HG03354 (cell line): ENCODE measurements around the gene HSD3B2.

Source experiments
- ATAC-seq: cut with Tn5 transposase; IDR thresholded peaks from one replicate; pipeline ENCODE4 v1.9.1; 2021; ENCODE audit warnings: mild to moderate bottlenecking; ENCODE audit not compliant: unreplicated experiment, poor library complexity, severe bottlenecking

HSD3B2 gene

DNA sequence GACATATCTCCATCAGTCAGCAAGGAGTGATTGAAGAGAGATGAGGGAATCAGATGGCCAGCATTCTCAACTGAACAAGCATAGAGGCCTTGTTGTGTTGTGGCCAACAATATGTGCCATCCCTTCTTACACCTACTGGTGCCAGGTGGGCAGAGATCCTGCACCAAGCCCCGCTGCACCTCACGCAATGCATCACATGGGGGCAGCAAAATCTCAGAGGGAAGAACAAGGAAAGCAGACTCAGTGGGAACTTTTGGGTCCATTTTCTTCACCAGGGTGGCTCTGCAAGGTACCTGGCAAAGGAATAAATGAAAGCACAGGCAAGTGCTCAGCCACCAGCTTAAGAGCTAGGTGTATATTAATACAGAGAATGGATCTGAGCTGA is 33.2 kb downstream of the HSD3B2 start:
- no peak for ATAC-seq

DNA sequence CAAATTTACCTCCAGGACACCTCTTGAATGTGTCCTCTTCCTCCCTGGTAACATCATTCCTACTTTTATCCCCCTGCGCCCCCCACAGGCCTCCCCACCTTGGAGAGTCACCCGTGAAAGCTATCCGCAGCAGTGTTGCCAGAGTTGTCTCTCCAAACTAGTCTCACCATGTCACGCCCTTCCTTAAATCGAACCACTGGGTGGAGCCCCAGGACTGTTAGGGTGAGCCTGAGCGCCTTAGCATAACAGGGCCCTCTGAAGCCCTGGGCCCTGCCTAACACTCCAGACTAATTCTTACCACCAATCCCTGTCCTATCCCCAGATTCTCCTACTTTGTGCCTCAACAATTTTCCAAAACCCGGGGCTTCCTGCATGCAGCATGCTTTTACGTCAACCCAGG is 35.0 kb downstream of the HSD3B2 start:
- ATAC-seq = no peak

DNA sequence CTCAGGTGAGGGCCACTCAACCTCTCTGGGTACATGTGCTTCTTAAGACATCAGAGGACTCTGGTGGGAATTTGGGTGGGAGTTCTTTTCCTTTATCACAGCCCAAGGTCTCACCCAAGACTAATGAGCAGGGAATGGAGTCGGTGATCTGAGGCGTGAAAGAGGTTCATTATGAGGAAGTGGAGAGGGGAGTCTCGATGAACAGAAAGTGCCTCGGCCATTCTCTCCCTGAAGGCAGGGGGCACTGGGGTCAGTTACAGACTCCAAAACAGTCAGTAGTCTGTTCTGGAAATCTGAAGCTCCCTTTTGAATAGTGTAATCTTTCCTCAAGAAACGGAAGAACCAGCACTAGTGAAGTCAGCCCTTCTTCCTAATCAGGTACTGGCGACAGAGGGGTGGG is 36.2 kb downstream of the HSD3B2 start:
- ATAC-seq = no peak

DNA sequence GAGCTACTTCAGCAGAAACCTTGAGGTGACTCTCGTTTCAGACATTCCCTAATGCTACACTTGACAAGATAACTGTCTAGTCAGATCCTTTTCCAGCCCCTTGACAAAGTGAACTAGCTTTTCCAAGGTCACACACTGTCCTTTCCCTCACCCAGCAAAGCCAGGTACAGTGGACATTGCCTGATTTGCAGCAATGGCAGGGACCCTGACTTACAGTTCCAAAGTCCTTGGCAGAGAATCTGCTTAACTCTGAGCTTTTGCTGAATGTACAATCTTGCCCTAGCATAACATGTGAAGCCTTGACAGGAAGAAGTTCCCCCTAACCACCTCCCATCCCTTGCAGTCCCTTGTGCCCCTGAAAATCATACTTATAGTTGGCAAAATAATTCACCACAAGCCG is 37.1 kb downstream of the HSD3B2 start:
- no peak for ATAC-seq

DNA sequence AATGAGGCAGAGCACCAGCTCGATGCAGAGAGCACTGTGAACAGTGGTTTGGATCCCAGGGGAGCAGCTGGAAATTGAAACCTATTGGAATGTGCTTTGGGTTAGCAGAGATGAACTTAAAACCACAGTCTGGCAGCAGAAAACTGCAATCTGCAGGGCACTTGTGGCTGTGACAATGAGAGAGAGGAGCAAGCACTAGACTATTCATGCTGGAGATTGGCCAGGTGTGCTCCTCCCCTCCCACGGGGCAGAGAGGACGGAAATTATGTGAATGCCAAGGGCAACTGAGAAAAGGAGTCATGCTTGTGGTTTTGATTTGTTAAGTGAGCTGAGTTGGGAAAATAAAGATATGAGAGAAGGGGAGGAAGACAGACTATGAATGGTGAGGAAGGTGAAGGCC is 38.1 kb downstream of the HSD3B2 start:
- no peak for ATAC-seq

DNA sequence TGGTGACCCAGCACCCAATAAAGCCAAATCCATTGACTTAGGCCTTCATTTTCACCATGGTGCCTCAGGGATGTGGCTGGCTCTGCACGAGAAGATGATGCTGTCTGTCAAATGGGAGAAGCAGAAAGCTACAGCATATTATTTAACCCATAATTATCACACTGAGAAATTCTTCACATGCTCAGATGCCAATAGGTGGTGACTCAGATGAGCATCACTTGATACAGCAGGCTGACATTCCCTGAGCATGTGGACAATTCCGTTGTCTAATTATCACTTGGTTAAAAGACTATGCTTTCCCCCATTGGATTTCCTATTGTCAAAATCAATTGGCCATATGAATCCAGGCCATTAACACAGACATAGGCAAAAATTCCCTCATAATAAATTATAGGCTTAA is 48.0 kb downstream of the HSD3B2 start:
- no peak for ATAC-seq

DNA sequence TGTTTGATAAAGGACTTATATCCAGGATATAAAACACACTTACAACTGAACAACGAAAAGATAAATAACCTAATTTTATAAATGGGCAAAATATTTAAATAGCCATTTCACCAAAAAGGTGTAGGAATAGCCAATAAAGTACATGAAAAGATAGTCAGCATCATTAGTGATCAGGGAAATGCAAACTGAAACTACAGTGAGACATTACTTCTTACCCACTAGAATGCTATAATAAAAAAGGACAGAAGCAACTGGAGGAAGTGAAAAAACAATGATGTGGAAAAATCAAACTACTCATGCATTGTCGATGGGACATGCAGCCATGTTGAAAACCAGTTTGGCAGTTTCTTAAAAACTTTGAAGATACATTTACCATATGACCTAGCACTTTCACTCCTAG is 48.6 kb downstream of the HSD3B2 start:
- ATAC-seq = no peak

DNA sequence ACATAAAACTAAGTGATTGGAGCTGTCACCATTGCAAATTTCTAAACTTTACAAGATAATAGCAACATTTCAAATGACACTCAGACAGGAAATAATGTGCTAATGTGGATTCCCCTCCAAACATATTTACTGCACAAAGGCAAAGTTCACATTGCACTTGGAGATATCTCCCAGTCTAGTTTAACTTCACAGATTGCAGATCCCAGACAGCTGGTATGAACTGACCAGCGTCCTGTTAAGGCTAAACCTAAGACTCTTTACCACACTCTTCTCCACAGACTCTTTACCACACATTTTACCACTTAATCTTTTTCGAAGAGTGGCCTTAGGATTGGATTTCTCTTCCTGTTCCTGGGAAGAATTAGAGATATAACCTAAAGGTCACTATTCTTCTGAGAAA is 51.5 kb downstream of the HSD3B2 start:
- no peak for ATAC-seq

DNA sequence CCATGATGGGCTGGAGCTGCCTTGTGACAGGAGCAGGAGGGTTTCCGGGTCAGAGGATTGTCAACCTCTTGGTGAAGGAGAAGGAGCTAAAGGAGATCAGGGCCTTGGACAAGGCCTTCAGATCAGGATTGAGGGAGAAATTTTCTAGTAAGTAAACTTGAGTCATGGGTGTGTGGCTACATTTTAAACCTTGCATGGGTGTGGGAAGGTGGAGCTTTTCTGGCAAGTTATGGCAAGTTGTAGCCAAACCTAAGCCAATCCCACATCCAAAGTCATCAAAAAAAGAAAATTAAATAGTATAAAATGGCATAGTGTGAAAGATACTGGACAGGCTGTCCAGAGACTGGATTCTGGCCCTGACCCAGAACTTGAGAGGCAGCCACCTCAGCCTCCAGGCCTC is 52.3 kb downstream of the HSD3B2 start:
- no peak for ATAC-seq

DNA sequence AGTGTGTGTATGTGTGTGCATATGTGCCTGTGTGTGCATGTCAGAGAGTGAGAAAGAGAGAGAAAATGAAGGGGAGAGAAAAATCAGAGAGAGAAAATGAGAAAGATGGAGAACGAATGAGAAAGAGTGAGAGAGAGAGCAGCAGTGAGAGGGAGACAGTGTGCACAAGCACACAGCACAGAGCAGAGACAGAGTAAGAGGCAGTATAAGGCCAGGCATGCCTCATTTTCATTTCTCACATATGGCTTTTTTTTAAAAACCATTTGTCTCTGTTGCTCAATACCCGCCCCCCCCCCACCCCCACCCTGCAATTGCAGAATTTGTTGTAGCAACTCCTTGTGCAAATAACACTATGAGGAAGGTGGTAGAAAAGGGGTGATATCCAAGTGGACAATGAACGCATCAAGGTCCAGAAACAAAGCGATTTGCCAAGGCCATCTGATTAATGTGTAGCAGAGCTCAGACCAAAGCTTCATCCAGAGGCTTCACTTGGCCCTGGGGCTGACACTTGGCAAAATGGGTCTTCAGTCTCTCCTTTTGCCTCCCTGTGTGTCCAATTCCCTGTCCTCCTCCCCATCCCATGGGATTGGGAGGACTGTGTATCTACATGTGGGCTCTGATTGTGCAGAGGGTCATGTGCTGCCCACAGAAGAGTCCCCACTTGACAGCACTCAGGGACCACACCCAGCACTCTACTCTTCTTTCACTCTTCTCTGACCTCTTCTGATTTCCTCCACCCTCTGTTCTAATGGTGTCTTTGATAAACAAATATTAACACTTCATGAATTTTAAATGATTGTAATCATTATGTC is 53.1 kb downstream of the HSD3B2 start:
- ATAC-seq = no peak

DNA sequence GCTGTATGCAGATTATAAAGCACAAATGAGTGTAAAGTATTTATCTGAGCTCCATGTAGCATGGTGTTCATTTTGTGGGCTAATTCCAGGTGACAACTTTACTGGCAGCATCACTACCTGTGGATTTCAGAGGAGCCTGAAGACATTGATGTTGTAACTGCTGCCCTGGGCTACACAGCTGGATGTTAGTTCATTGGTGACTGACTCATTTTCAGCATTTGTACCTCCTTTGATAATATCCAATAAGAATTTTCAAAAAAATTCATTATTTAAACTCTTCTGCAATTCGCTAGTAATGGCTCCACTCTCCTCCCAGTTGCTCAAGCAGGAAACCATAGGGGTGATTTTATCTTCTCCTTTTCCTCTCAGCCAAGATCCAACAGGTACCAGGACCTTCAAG is 54.8 kb downstream of the HSD3B2 start:
- no peak for ATAC-seq

DNA sequence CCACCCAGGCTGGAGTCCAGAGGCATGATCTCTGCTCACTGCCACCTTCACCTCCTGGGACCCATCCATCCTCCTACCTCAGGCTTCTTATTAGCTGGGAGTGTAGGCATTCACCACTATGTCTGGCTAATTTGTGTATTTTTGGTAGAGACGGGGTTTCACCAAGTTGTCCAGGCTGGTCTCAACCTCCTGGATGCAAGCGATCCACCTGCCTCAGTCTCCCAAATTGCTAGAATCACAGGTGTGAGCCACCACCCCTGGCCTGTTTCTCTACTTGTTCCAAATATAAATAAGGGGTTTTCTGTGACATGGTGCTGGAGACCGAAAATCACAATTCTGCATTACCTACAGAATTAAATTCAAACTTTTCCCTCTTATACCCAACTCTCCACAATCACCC is 55.4 kb downstream of the HSD3B2 start:
- no peak for ATAC-seq

DNA sequence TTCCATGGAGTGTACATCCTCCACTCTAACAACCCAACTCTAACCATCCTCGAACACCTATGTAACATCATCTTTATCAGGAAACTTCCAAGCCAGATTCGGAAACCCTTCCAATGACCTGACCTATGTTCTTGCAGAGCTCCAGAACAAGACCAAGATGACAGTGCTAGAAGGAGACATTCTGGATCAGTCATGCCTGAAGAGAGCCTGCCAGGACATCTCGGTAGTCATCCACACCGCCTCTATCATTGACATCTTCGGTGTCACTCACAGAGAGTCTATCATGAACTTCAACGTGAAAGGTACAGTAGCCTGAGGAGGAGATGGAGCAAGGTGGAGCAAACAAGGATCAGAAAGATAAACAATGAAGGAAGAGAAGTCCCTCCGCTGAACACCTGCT is 56.0 kb downstream of the HSD3B2 start:
- ATAC-seq = no peak

DNA sequence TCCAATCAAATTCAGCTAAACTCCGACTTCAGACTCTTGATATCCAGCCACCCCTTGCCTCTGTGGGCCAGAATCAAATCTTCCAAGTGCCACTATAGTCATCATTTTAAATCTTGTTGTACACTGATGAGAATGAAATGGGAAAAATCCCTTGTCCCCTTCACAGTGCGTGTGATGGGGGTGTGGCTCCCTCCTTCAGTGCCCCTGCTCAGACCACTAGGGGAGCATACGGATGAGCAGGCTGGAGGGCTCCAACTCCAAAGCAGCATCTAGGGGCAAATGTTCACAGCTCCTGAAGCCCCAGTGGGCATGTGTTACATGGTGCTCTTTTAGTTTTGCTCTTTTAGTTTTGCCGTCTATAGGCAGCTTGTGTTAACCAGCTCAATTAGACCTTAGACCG is 56.6 kb downstream of the HSD3B2 start:
- ATAC-seq = no peak

DNA sequence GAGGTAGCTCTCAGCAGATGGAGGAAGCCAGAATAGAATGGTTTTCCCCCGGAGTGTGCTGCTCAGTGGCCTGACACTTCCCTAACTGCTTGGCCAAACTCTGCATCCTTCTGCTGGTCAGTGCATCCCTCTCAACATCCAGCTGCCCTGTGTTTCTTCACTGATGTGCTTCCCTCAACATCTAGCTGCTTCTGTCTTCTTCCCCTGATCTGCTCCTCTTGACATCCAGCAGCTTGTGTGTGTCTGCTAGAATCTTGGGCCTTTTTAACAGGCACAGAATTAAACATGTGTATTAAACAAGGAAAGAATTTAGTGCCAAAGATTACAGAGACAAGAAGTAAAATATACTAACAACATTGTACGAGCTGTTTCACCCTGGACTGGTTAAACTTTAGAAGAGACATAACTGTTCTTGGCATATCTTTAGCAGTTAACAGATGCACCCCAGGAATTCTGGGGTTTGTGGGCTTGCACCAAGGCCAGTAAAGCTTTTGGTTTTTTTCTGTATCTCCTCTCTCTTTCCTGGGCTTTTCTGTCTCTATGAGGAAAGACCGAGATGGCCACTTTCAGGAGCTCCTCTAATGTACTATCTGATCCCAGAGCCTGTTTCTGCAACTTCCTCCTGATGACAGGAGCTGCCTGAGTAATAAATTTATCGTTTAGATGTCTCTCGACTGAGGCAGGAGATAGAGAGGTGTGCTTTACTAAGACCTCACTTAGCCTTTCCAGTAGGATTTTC is 57.3 kb downstream of the HSD3B2 start:
- ATAC-seq = no peak
